Neural progenitor cell (in vitro differentiated cells): ENCODE data around the gene NOSTRIN.

ENCODE experiments used
- EZH2 ChIP-seq: fragments of 200-600 bp; sonication (generic); IDR thresholded peaks from 2 replicates; pipeline ENCODE4 v1.6.1; 2017; ENCODE audit warnings: antibody characterized with exemption, mild to moderate bottlenecking, moderate library complexity
- TF ChIP-seq, protein P1 (sequence below): fragments of 200-600 bp; sonication (generic); IDR thresholded peaks from 2 replicates; pipeline ENCODE4 v1.5.1; 2017; ENCODE audit warnings: antibody characterized with exemption, mild to moderate bottlenecking

- TF ChIP-seq, protein P1, sequence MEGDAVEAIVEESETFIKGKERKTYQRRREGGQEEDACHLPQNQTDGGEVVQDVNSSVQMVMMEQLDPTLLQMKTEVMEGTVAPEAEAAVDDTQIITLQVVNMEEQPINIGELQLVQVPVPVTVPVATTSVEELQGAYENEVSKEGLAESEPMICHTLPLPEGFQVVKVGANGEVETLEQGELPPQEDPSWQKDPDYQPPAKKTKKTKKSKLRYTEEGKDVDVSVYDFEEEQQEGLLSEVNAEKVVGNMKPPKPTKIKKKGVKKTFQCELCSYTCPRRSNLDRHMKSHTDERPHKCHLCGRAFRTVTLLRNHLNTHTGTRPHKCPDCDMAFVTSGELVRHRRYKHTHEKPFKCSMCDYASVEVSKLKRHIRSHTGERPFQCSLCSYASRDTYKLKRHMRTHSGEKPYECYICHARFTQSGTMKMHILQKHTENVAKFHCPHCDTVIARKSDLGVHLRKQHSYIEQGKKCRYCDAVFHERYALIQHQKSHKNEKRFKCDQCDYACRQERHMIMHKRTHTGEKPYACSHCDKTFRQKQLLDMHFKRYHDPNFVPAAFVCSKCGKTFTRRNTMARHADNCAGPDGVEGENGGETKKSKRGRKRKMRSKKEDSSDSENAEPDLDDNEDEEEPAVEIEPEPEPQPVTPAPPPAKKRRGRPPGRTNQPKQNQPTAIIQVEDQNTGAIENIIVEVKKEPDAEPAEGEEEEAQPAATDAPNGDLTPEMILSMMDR: no peak
- no peak for TF ChIP-seq EZH2
Measured at GRCh38 chr2:168892327-168892726, 89.9 kb downstream of the NOSTRIN start.
